ENCODE measurements around the gene CLDND1. TPM values are rescaled to one million over a fixed set of nuclear protein-coding genes. Genes with fewer than 3 reads are reported as not detected.

CLDND1 gene
- total RNA-seq, 1 experiment from 2014 or later: 77.3 TPM

DNA sequence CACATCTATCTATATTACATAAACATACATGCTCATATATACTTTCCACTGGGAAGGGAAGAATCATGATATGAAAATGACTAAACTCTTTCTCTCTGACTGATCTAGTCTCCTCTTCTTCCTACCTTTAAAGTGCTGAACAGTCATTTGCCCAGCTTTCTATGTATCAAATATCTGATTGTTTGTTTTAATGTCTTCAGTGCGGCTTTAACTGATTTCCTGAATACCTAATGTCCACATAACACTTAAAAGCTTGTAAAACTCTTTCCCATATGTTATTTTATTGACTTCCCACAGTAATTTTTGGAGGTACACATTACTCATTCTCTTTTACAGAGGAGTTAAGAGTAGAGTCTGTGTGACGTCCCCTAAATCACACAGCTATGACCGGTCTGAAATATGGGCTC is 42.5 kb upstream of the CLDND1 start:
- Histone ChIP-seq H3K27me3 (ENCODE audit: control insufficient read depth, insufficient read depth, low read length) (peaks cover 4% of the 10 kb centered on the region; the same call in 1 of the 2 replicates), H3K9me3 (ENCODE audit: control insufficient read depth, insufficient read depth, low read depth, low read length) (no peaks in the 10 kb centered on the region), H3K4me1 (ENCODE audit: control insufficient read depth, insufficient read depth, low read length) (no peaks in the 10 kb centered on the region), H3K4me3 (ENCODE audit: low read depth in 2 of 2, low read length in 2 of 2) (no peak overlapping the region), H3K27ac (ENCODE audit: low read length) (no peak overlapping the region), H3K36me3 (ENCODE audit: control insufficient read depth, insufficient read depth, low read length) (no peaks in the 10 kb centered on the region)
- no peak for ATAC-seq
- intact Hi-C loops (cut with micrococcal nuclease; ENCODE audit: unreplicated experiment) (no loop called here), in situ Hi-C loops (cut with HindIII; ENCODE audit: low pct_unique_long_range_greater_than_20kb, low sequenced_read_pairs) (no loop called here)
- DNase-seq (ENCODE audit: low read depth, low spot score): no peak
- POLR2A ChIA-PET: no interaction called here
- CTCF ChIA-PET: no interaction called here
- BruUV-seq (replicated peaks): no TSS peak
- TF ChIP-seq REST (IDR thresholded peaks at IDR 0.05; ENCODE audit: insufficient read depth in 1 of 2, low read depth in 2 of 2, low read length in 1 of 2) (no peak), POLR2AphosphoS5 (IDR thresholded peaks at IDR 0.05; ENCODE audit: low read depth, low read length) (no peak), TCF7L2 (IDR thresholded peaks at IDR 0.05; ENCODE audit: low read depth, low read length) (no peak), SIN3A (IDR thresholded peaks at IDR 0.05; ENCODE audit: borderline replicate concordance, insufficient read depth, low read depth, low read length) (no peak)
- TF ChIP-seq, protein P1, sequence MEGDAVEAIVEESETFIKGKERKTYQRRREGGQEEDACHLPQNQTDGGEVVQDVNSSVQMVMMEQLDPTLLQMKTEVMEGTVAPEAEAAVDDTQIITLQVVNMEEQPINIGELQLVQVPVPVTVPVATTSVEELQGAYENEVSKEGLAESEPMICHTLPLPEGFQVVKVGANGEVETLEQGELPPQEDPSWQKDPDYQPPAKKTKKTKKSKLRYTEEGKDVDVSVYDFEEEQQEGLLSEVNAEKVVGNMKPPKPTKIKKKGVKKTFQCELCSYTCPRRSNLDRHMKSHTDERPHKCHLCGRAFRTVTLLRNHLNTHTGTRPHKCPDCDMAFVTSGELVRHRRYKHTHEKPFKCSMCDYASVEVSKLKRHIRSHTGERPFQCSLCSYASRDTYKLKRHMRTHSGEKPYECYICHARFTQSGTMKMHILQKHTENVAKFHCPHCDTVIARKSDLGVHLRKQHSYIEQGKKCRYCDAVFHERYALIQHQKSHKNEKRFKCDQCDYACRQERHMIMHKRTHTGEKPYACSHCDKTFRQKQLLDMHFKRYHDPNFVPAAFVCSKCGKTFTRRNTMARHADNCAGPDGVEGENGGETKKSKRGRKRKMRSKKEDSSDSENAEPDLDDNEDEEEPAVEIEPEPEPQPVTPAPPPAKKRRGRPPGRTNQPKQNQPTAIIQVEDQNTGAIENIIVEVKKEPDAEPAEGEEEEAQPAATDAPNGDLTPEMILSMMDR (IDR thresholded peaks at IDR 0.05): no peak

GRCh38 chr3:98564282-98565005 is 41.7 kb upstream of the CLDND1 start:
- ATAC-seq (no peak), DNase-seq (ENCODE audit: low read depth, low spot score) (no peak)
- ChIA-PET CTCF (no interaction called here), POLR2A (no interaction called here)
- no peak overlapping the region for H3K4me3 ChIP-seq (ENCODE audit: low read depth in 2 of 2, low read length in 2 of 2)
- peaks cover 4% of the 10 kb centered on the region; the same call in 1 of the 2 replicates for H3K27me3 ChIP-seq (ENCODE audit: control insufficient read depth, insufficient read depth, low read length)
- no peak overlapping the region for H3K27ac ChIP-seq (ENCODE audit: low read length)
- BruUV-seq (replicated peaks): no TSS peak
- H3K9me3 ChIP-seq (ENCODE audit: control insufficient read depth, insufficient read depth, low read depth, low read length): no peaks in the 10 kb centered on the region
- intact Hi-C loops (cut with micrococcal nuclease; ENCODE audit: unreplicated experiment) (no loop called here), in situ Hi-C loops (cut with HindIII; ENCODE audit: low pct_unique_long_range_greater_than_20kb, low sequenced_read_pairs) (no loop called here)
- H3K4me1 ChIP-seq (ENCODE audit: control insufficient read depth, insufficient read depth, low read length): no peaks in the 10 kb centered on the region
- H3K36me3 ChIP-seq (ENCODE audit: control insufficient read depth, insufficient read depth, low read length): no peaks in the 10 kb centered on the region
- TF ChIP-seq REST (IDR thresholded peaks at IDR 0.05; ENCODE audit: insufficient read depth in 1 of 2, low read depth in 2 of 2, low read length in 1 of 2): no peak
- TF ChIP-seq, protein P1 (IDR thresholded peaks at IDR 0.05): no peak
- no peak for TF ChIP-seq TCF7L2 (IDR thresholded peaks at IDR 0.05; ENCODE audit: low read depth, low read length)
- TF ChIP-seq SIN3A (IDR thresholded peaks at IDR 0.05; ENCODE audit: borderline replicate concordance, insufficient read depth, low read depth, low read length): no peak
- no peak for TF ChIP-seq POLR2AphosphoS5 (IDR thresholded peaks at IDR 0.05; ENCODE audit: low read depth, low read length)

Measured in Panc1 (cell line).